NOMO-1 (cell line): Measurements from ENCODE around the gene ACACB.
A peak's percentile ranks its signal among the peaks of the same experiment; 100 is the strongest.

Source experiments
- DNase-seq, 2 experiments: peaks; one replicate each; lab custom pipeline; 2025; ENCODE audit not compliant: unreplicated experiment in 2 of 2; lab: John Stamatoyannopoulos, UW

Gene ACACB

DNA sequence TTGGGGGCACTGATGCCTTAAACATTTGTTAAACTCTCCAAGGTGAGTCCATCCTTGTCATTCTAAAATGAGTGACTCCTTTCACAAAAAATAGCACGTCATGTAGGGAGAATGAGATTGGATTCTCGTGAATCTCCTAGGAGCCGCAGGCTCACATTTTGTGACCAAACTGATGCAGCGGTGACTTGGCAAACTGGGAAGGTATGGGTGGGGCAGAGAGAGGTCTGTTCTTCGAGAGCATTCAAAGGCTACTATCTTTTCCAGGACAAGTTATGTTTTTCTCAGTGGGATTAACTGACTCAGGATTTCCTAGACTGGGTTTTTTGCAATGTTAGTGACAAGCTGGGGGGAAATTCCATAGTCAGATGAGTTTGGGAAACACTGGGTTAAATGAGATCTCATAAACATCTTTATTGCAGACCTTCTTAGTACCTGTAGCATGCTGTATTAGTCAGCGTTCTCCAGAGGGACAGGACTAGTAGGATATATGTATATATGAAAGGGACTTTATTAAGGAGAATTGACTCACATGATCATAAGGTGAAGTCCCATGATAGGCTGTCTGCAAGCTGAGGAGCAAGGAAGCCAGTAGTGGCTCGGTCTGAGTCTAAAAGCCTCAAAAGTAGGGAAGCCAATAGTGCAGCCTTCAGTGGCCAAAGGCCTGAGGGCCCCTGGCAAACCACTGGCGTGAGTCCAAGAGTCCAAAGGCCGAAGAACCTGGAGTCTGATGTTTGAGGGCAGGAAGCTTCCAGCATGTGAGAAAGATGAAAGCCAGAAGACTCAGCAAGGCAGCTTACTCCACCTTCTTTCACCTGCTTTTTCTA, 131.7 kb downstream of the ACACB start:
- no peak for DNase-seq

DNA sequence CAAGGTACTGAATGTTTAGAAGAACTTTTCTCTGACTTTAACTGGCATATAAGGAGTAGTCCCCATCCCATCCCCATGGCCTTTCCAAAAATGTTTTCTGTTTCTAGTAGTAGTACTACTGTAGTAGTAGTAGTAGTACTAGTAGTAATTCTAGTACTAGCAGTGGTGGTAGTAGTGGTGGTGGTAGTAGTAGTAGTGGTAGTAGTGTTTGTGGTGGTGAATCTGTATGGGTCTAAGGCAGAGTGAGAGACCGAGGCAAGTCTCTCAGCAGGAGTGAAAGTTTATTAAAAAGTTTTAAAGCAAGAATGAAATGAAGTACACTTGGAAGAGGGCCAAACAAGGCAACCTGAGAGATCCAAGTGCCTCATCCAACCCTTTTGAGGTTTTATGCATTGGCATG, 134.1 kb downstream of the ACACB start:
- no peak for DNase-seq

DNA sequence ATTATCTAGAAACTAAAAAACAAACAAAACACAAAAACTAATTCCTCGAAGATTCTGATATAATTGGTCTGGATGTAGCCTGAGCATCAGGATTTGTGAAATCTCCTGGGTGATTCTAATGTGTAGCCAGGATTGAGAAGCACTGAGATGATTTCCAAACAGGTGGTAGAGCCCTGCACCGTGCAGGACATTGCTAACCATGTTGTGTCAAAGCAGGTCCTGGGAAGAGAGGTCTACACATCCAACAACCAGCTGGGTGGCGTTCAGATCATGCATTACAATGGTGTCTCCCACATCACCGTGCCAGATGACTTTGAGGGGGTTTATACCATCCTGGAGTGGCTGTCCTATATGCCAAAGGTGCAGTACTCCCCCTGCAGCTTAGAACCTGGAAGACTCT, 136.4 kb downstream of the ACACB start:
- no peak for DNase-seq

DNA sequence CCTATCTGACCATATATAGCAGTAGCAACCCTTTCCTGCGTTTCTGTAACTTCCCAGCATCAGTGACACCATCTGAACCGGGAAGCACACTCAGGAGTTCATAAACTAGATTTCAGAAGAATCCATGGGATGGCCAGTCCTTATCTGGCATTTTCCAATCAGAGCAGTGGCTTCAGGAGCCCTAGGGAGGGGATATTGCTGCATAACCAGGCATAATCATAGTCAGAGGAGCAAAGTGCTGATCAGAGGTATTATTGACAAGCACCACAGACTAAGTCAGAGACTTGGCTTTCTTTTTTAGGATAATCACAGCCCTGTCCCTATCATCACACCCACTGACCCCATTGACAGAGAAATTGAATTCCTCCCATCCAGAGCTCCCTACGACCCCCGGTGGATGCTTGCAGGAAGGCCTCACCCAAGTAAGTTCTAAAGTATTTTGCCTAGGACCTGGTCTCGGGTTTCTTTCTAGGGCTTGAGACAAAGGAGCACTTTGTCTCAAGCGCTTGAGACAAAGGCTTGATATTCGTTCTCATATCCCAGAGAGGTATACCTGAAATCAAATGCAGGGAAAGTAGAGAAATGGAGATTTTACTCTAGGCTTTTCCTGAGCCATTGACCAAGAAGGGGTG, 137.6 kb downstream of the ACACB start:
- no peak for DNase-seq

DNA sequence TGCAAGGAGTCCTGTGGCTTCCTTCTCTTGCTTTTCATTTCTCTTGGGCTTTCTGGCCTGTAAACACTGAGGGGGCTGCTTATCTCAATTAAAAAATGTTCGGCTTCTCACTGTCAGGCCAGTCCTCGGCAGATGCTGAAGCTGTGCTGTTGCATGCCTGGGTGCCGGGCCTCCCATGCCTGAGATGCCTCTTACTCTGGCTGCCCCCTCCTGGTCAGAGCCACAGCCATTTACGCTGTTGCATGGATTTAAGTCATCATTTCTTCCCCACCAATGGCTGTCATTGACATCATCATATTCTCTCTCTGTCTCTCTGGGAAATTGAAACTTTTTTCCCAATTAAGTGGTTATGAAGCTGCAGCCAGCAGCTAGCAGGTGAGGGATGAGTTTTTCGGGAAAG, 139.0 kb downstream of the ACACB start:
- DNase-seq, result no peak

DNA sequence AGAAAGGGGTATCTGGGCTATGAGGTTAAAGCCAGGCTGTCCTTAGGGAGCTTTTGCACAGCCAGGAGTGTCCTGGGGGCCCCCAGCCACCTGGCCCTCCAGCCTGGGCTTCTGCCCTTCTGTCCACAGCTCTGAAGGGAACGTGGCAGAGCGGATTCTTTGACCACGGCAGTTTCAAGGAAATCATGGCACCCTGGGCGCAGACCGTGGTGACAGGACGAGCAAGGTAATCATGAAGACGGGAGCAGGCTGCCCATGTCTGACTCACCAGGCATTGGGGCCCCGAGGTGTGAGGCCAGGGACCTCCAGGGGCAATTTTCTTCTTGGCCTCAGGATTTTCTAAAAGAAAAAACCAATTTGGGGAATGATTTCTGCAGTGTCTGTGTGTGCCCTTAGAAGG, 139.6 kb downstream of the ACACB start:
- no peak for DNase-seq

DNA sequence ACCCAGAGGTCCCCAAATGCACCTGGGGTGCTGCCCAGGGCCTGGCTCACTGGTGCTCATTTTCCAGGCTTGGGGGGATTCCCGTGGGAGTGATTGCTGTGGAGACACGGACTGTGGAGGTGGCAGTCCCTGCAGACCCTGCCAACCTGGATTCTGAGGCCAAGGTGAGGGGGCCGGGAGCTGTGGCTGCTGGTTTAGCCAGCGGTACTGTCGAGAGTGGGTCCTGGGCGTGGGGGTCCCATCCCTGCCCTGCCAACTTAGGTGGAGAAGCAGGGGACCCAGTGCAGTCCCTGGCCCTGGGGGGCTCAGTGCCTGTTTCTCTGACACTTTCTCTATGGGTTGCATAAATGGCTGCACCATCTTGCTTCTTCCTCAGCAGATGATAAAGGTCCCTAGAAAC, 141.8 kb downstream of the ACACB start:
- no peak for DNase-seq

DNA sequence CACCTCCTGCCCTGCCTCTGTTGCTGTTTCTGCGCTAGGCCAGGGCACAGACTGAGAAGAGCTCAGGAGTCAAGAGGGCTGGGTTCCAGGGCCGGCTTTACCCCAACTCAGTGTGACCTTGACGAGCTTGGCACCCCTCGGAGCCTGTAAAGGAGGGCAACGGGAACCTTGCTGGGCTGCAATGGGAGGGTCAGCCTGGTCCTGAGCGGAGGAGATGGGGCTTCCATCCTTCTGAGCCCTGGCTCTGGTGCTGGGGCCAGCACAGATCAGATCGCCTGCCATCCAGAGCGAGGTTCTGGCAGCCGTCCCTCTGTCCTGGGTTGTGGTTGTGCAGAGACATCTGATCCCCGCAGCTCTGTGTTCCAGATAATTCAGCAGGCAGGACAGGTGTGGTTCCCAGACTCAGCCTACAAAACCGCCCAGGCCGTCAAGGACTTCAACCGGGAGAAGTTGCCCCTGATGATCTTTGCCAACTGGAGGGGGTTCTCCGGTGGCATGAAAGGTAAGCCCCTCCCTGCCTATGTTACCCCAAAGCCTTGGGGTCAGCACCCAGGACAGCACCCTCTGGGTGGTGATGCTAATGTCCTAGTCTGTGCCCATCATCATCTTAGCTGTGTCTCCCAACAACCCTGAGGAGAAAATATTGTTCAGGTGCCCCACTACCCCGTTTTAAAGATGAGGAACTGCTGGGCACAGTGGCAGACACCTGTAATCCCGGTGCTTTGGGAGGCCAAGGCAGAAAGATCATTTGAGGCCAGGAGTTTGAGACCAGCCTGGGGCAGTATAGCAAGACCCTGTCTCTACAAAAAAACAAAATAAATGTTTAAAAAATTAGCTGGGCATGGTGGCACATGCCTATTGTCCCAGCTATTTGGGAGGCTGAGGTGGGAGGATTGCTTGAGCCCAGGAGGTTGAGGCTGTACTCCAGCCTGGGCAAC, 142.5 kb downstream of the ACACB start:
- no peak for DNase-seq

DNA sequence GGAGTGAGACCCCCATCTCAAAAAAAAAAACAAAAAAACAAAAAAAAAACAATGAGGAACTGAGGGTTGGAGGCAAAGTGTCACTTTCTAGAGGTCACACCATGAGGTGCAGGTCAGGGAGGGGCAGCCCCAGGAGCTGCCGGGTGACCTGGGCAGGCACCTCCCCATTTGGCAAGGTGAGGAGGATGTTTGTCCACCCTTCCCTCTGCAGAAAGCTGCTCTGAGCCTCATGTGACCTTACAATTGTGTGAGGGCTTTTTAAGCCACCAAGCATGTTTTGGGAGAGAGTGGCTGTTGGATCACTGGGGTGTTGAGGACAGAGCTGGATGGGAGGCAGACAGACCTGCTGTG, 143.1 kb downstream of the ACACB start:
- DNase-seq, result no peak

DNA sequence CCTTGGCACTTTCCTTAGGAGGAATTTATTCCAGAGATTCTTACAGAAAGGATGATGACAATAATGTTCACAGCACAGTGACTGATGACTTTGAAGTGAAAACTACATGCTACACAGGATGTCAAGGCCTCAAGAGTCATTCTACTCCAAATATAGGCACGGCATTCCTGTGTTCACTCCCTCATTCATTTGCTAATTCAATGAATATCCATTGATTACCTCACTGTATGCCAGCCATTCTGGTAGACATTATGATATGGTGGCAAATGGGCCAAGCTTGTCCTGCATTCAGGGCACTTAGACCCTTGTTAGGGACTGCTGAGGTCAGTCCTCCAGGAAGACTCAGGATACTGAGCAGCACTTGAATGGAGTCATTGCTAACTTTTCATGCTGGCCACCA, 144.7 kb downstream of the ACACB start:
- DNase-seq, result no peak

DNA sequence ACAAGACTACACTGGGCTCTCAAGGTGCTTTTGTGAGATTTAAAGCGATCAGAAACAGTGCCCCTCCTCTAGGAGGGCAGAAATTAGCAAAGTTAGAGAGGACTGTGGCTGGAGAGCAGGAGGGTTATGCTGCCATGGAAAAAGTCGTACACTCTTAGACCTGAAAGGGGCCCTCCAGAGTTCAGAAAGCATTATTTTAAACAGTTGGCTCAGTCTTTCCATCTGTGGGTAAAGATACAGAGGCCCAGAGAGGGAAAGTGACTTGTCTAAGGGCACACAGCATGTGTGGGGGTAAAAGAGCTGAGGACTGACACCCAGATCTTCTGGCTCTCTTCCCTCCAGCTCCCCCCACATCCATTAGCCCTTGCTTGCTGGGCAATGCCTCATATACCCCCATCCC, 145.6 kb downstream of the ACACB start:
- no peak for DNase-seq

DNA sequence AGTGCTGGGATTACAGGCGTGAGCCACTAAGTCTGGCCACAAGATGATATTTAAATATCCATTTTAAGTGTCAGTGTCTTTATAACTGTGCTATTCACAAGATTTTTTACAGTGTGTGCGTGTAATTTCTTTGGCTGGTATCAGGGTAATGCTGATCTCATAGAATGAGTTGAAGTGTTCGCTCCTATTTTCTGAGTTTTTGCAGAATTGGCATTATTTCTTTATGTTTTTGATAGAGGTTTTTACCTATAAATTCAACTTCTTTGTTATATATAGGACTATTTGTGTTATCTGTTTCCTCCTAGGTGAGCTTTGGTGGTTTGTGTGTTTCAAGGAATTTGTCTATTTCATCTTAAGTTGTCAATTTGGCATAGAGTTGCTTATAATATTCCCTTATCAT, 147.1 kb downstream of the ACACB start:
- DNase-seq, result no peak

DNA sequence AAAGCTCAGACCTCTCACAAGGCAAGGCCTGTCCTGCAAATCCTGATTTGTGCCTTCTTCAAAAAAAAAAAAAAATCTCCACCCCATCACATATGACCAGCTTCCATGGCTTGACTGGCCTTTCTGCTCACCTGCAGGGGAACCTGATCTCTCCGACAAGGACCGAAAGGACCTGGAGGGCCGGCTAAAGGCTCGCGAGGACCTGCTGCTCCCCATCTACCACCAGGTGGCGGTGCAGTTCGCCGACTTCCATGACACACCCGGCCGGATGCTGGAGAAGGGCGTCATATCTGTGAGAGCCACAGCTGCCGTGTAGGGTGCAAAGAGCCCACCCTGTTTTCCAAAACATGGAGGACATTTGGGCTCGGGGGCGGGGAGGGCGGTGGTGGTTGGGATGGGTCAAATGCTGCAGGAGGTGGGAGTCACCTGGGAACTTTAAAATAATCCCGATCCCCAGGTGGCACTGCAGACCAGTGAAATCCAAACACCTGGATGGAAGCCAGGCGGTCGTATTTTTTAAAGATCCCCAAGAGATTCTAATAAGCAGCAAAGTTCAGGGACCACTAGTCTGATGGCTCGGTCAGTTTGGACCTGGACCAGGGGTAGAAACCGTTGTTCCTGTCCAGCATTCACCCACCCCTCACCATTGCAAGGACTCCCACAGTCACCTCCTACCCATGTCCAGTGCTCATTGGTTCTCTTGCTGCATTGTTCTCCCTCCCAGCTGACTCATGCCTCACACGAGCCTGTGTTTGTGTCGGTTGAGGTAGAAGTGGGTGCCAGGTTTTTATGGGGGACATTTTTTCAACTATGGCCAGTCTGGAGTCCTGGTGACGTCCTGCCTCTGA, 147.9 kb downstream of the ACACB start:
- DNase-seq, result peak; percentile 42 to 53

DNA sequence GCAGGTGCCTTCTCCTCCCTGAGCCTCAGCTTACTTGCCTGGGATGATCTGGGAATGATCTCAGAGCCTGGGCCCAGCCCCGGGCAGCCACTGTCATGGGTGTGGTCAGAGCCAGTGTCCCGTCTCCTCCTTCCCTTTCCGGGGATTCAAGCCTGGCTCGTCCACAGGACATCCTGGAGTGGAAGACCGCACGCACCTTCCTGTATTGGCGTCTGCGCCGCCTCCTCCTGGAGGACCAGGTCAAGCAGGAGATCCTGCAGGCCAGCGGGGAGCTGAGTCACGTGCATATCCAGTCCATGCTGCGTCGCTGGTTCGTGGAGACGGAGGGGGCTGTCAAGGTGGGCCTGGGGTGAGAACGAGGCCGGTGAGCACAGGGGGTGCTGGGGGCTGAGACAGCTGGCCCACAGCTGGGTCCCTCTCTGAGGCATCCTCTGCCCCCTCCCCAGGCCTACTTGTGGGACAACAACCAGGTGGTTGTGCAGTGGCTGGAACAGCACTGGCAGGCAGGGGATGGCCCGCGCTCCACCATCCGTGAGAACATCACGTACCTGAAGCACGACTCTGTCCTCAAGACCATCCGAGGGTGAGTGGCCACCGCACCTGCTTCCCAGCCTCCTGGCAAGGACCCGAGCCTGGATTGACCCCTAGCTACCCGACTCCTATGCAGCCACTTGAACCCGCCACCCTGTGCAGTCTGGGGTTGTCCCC, 148.7 kb downstream of the ACACB start:
- no peak for DNase-seq

DNA sequence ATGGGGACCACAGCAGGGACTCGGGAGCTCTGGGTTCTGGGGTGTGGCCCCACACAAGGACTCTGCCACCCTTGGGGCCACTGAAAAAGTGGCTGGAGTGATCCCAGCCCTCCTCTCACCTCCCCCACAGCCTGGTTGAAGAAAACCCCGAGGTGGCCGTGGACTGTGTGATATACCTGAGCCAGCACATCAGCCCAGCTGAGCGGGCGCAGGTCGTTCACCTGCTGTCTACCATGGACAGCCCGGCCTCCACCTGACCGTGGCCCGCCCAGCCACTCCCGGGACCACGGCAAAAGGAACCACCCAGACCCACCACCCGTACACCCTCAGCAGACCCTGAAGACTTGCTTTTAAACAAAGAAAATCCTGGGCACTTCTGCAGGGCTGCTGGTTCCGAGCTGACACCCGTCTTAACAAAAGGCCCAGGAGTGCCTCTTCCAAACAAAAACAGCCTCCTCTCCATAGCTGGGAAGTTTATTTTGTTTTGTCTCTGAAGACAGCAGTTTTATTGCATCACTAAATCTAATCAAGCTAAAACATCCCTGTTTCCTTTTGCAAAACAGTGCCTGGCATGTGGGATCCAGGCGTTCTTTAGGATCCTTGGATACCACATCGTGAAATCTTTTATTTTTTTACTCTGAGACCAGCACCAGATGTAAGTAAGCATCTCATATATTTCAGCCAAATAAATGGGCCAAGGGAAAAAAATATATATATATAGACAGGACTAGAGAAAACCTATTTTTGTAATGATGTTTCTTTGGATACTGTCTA, 149.9 kb downstream of the ACACB start:
- no peak for DNase-seq

DNA sequence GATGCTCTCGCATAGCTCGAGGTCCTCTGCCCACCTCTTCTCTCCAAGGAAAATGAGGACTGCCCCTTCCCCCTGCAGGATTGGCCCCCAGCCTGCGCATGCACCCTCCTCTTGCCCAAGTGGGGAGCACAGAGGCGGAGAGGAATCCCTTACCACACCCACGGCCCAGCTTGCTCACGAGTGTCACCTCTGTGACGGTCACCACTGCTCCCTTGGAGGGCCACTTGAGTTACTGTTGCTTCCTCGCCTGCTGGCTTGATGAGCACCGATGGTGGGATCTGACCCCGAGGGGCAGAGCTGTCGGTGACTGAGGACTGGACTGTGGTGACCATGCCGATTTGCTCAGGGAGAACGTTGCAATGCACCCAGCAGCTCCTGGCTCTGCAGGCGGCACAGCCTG, 151.0 kb downstream of the ACACB start:
- DNase-seq, result no peak

DNA sequence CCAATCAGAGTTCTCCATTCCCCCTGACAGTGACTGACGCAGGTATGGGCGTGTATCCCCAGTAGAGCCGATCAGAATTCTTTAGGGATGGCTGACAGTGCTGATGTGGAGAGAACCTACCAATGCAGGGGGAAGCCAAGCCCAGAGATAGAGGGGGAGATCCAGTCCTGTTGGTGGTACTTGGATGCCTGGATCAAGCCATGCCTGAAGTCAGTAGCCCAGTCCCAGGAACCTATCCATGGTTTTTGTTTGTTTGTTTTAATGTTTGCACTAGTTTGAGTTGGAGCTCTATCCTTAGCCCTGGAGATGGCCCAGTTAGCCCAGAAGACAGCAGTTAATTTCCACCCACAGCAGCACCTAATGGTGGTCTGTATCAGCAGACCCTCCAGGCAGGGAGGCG, 152.5 kb downstream of the ACACB start:
- DNase-seq, result no peak

DNA sequence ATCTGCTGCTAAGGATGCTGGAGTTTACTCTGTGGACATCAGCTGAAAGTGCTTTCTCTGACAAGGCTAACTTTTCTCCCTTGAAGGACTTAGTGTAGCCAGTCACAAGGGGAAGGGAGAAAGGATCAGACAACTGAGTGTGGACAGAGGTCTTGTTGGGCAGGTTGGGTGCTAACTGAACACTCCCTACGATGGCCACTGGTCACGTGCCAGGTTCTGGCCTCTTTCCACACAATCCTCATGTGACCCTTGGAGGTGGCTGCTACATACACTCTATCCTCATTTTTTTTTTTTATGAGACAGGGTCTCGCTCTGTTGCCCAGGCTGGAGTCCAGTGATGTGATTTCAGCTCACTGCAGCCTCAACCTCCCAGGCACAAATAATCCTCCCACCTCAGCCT, 153.0 kb downstream of the ACACB start:
- DNase-seq, result no peak

DNA sequence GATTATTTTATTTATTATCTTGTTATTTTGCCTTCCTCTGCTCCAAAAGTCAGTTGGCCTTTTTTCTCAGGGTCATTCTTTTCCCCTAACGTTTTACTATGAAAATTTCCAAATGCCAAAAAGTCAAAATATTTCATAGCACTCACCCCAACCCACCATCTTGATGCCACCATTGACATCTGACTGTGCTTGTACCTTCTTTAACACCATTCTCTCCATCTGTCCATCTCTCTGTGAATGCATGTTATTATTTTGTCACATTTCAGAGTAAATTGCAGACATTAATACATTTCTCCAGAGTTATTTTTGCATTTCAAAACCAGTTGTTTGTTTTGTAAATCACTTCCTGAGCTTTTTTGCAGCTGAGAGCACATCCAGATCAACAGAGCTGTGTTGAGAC, 154.1 kb downstream of the ACACB start:
- DNase-seq, result no peak
